NCI-H1417 treated with DMSO at 0.1 percent for 48 hours (cell line): Measurements from ENCODE around the gene SLC8A1.

Source experiments
- DNase-seq: peaks from one replicate; lab custom pipeline; 2025; lab: John Stamatoyannopoulos, UW

Gene SLC8A1

GRCh38 chr2:40458271-40458794 lies 6.4 kb upstream of the SLC8A1 start:
- peak; percentile 35 for DNase-seq

- no peak for DNase-seq
These were observed 5.9 kb upstream of the SLC8A1 start for GRCh38 chr2:40457837-40458236.

- DNase-seq: no peak
These were observed 5.5 kb upstream of the SLC8A1 start for GRCh38 chr2:40457366-40457765.

GRCh38 chr2:40456926-40457325 lies 5.0 kb upstream of the SLC8A1 start:
- DNase-seq: no peak

GRCh38 chr2:40455661-40456060 lies 3.8 kb upstream of the SLC8A1 start:
- no peak for DNase-seq

- no peak for DNase-seq
These were observed 2.4 kb upstream of the SLC8A1 start for GRCh38 chr2:40454321-40454720.

GRCh38 chr2:40452786-40453185 lies 896 bp upstream of the SLC8A1 start:
- DNase-seq: no peak

GRCh38 chr2:40450796-40451430 lies 977 bp downstream of the SLC8A1 start:
- peak; percentile 42 for DNase-seq

- DNase-seq: peak; percentile 42
These were observed 1.7 kb downstream of the SLC8A1 start for GRCh38 chr2:40450066-40450795.

GRCh38 chr2:40448476-40449079 lies 3.3 kb downstream of the SLC8A1 start:
- DNase-seq: peak; percentile 37

- no peak for DNase-seq
These were observed 6.4 kb downstream of the SLC8A1 start for GRCh38 chr2:40445467-40445866.

- no peak for DNase-seq
These were observed 11.1 kb downstream of the SLC8A1 start for GRCh38 chr2:40440835-40441234.

- DNase-seq: no peak
These were observed 12.4 kb downstream of the SLC8A1 start for GRCh38 chr2:40439473-40439872.

GRCh38 chr2:40436093-40436475 lies 15.8 kb downstream of the SLC8A1 start:
- no peak for DNase-seq

GRCh38 chr2:40435426-40436092 lies 16.3 kb downstream of the SLC8A1 start:
- DNase-seq: no peak

GRCh38 chr2:40434731-40435271 lies 17.1 kb downstream of the SLC8A1 start:
- no peak for DNase-seq

GRCh38 chr2:40433736-40434135 lies 18.2 kb downstream of the SLC8A1 start:
- DNase-seq: no peak

- DNase-seq: no peak
These were observed 18.9 kb downstream of the SLC8A1 start for GRCh38 chr2:40432921-40433483.

GRCh38 chr2:40431600-40431955 lies 20.3 kb downstream of the SLC8A1 start:
- no peak for DNase-seq

- DNase-seq: no peak
These were observed 20.9 kb downstream of the SLC8A1 start for GRCh38 chr2:40430776-40431599.

GRCh38 chr2:40428439-40428838 lies 23.5 kb downstream of the SLC8A1 start:
- no peak for DNase-seq
